ENCODE data around the gene GSE1. TPM values are rescaled to one million over a fixed set of nuclear protein-coding genes. Genes with fewer than 3 reads are reported as not detected.

The GSE1 gene
- total and polyA plus RNA-seq, 2 of the 13 experiments (the other 11 are each of a cell fraction or from before 2014, with no cell fraction given): 16.1 to 31.2 TPM

- ChIA-PET POLR2A (no interaction called here), CTCF (ENCODE audit: low intra/inter-chr PET ratio, low total read pairs) (no interaction called here)
- intact Hi-C loops (cut with micrococcal nuclease; ENCODE audit: unreplicated experiment): no loop called here
- DNase-seq (ENCODE audit: low spot score) (no peak), FAIRE-seq (no peak), ATAC-seq (no peak)
- Histone ChIP-seq H3K4me2 (ENCODE audit: low read depth, low read length) (no peak overlapping the region), H3K4me3 (replicated peaks in 1 of 3; ENCODE audit: insufficient read depth in 1 of 3, low read depth in 2 of 3, low read length in 3 of 3) (no peak overlapping the region), H3K27ac (ENCODE audit: extremely low read length, insufficient read depth, low read length) (no peak overlapping the region), H3K9me3 (ENCODE audit: low read length) (no peaks in the 10 kb centered on the region), H3K36me3 (replicated peaks in 1 of 2; ENCODE audit: control insufficient read depth in 1 of 2, insufficient read depth in 2 of 2, low read length in 2 of 2) (peaks cover 3 to 16% of the 10 kb centered on the region in 2 experiments; a peak in 4 of 5 replicates), H3K9ac (ENCODE audit: insufficient read depth, low read depth, low read length) (no peak overlapping the region), H3K4me1 (ENCODE audit: insufficient read depth, low read length) (peaks cover 41% of the 10 kb centered on the region), H3K79me2 (ENCODE audit: insufficient read depth, low read length) (peaks cover 84% of the 10 kb centered on the region), H2AFZ (ENCODE audit: low read length) (no peak overlapping the region), H3K27me3 (ENCODE audit: control insufficient read depth in 1 of 2, insufficient read depth in 2 of 2, low read length in 2 of 2) (no peaks in the 10 kb centered on the region), H4K20me1 (ENCODE audit: insufficient read depth, low read length) (peaks cover 75% of the 10 kb centered on the region)
- TF ChIP-seq ZFP36L1 (CRISPR knock-in tag; IDR thresholded peaks at IDR 0.05) (no peak), ZNF253 (CRISPR knock-in tag; IDR thresholded peaks at IDR 0.05; ENCODE audit: borderline replicate concordance) (no peak), ZNF136 (CRISPR knock-in tag; IDR thresholded peaks at IDR 0.05; ENCODE audit: low read depth) (no peak), MEIS2 (CRISPR knock-in tag; IDR thresholded peaks at IDR 0.05) (no peak), TEAD3 (CRISPR knock-in tag; optimal IDR thresholded peaks at IDR 0.05; ENCODE audit: borderline replicate concordance) (no peak), ZNF629 (CRISPR knock-in tag; conservative IDR thresholded peaks at IDR 0.05) (peak; percentile 84), ZNF549 (CRISPR knock-in tag; IDR thresholded peaks at IDR 0.05) (no peak), ZNF121 (CRISPR knock-in tag; IDR thresholded peaks at IDR 0.05) (peak; percentile 12; the same call in 1 of the 2 replicates), NPAS2 (CRISPR knock-in tag; IDR thresholded peaks at IDR 0.05; ENCODE audit: borderline replicate concordance) (no peak), ZNF180 (CRISPR knock-in tag; IDR thresholded peaks at IDR 0.05; ENCODE audit: borderline replicate concordance, low read depth) (no peak), ZNF547 (CRISPR knock-in tag; IDR thresholded peaks at IDR 0.05) (no peak), ZNF616 (CRISPR knock-in tag; IDR thresholded peaks at IDR 0.05; ENCODE audit: low read depth) (no peak)
- no TSS peak for BruUV-seq (replicated peaks)
- in situ Hi-C loops (cut with HindIII; ENCODE audit: extremely low pct_ligation_motif_present, low pct_unique_long_range_greater_than_20kb): no loop called here
- whole genome bisulfite sequencing (ENCODE audit: low lambda C conversion rate): 97% methylated on average over 15 of the region's 15 CpGs
Measured at GRCh38 chr16:85573045-85573695, 40.0 kb upstream of the GSE1 start.
